Neuronal stem cell (in vitro differentiated cells): ENCODE measurements around the gene CRTAP.
"Not testable (repeated sequence)": the region's sequence is repeated elsewhere in the genome, so short reads cannot be mapped to it uniquely, and the experiment has no call there.

Source experiments
- DNase-seq: peaks from one replicate; pipeline ENCODE4 v3.0.0-alpha.2; 2013; ENCODE audit warnings: low spot score
- H2AFZ ChIP-seq: one replicate; pipeline ENCODE4 v1.6.1; 2013; ENCODE audit warnings: mild to moderate bottlenecking, low read length, inconsistent platforms
- H2AK5ac ChIP-seq: 2 replicates; pipeline ENCODE4 v1.6.1; 2013; ENCODE audit warnings: low read depth, mild to moderate bottlenecking, inconsistent platforms, low read length, moderate library complexity, mixed read lengths
- H2BK120ac ChIP-seq: 2 replicates; pipeline ENCODE4 v1.6.1; 2013; ENCODE audit warnings: low read depth, mild to moderate bottlenecking, inconsistent platforms, low read length, moderate library complexity, mixed read lengths
- H2BK12ac ChIP-seq: one replicate; pipeline ENCODE4 v1.6.1; 2013; ENCODE audit warnings: low read length, inconsistent platforms
- H2BK15ac ChIP-seq: 2 replicates; pipeline ENCODE4 v1.6.1; 2013; ENCODE audit warnings: mild to moderate bottlenecking, low read length, inconsistent platforms, mixed read lengths
- H2BK5ac ChIP-seq: one replicate; pipeline ENCODE4 v1.6.1; 2013; ENCODE audit warnings: inconsistent platforms, mild to moderate bottlenecking, low read length, moderate library complexity
- H3K14ac ChIP-seq: one replicate; pipeline ENCODE4 v1.6.1; 2013; ENCODE audit warnings: low read length, inconsistent platforms
- H3K18ac ChIP-seq: 2 replicates; pipeline ENCODE4 v1.6.1; 2013; ENCODE audit warnings: low read length, inconsistent platforms
- H3K23ac ChIP-seq: 2 replicates; pipeline ENCODE4 v1.6.1; 2013; ENCODE audit warnings: low read depth, mild to moderate bottlenecking, mixed read lengths, low read length, inconsistent platforms; ENCODE audit not compliant: poor library complexity
- H3K27ac ChIP-seq: replicated peaks from 3 replicates; pipeline ENCODE4 v1.5.1; 2013; ENCODE audit warnings: low read length, inconsistent platforms
- H3K27me3 ChIP-seq, 3 experiments: 2 replicates each; pipeline ENCODE4 v1.6.1; 2013; ENCODE audit warnings: low read length in 3 of 3, mild to moderate bottlenecking in 2 of 3, inconsistent platforms in 1 of 3, low read depth in 1 of 3, mixed read lengths in 1 of 3, moderate library complexity in 1 of 3; ENCODE audit not compliant: control insufficient read depth in 3 of 3, insufficient read depth in 3 of 3
- H3K36me3 ChIP-seq, 2 donors: replicated peaks in 1 of 2; 2 replicates each; pipeline ENCODE4 v1.6.1; 2013; ENCODE audit warnings: low read length in 2 of 2; ENCODE audit not compliant: control insufficient read depth in 2 of 2, insufficient read depth in 2 of 2
- H3K4ac ChIP-seq: 2 replicates; pipeline ENCODE4 v1.6.1; 2013; ENCODE audit warnings: inconsistent platforms, mild to moderate bottlenecking, low read length, moderate library complexity
- H3K4me1 ChIP-seq, 2 donors: 1 replicate in 1 of 2; 2 replicates in 1 of 2; pipeline ENCODE4 v1.6.1; 2013; ENCODE audit warnings: low read length in 2 of 2, low read depth in 1 of 2; ENCODE audit not compliant: control insufficient read depth in 2 of 2, insufficient read depth in 1 of 2
- H3K4me2 ChIP-seq: one replicate; pipeline ENCODE4 v1.6.1; 2013; ENCODE audit warnings: mild to moderate bottlenecking, low read length, inconsistent platforms; ENCODE audit not compliant: insufficient read depth, poor library complexity, severe bottlenecking
- H3K4me3 ChIP-seq, 2 donors: 2 replicates each; pipeline ENCODE4 v1.5.1; 2013; ENCODE audit warnings: low read length in 2 of 2, mild to moderate bottlenecking in 2 of 2, inconsistent platforms in 1 of 2, moderate library complexity in 1 of 2
- H3K79me1 ChIP-seq: one replicate; pipeline ENCODE4 v1.6.1; 2013; ENCODE audit warnings: low read depth, mild to moderate bottlenecking, inconsistent platforms, low read length, moderate library complexity
- H3K9ac ChIP-seq: one replicate; pipeline ENCODE4 v1.6.1; 2013; ENCODE audit warnings: mild to moderate bottlenecking, low read depth, low read length, inconsistent platforms; ENCODE audit not compliant: poor library complexity
- H3K9me3 ChIP-seq, 2 donors: replicated peaks in 1 of 2; 2 replicates each; pipeline versions ENCODE3 to v1.6.1; 2013; ENCODE audit warnings: low read length in 2 of 2, mild to moderate bottlenecking in 2 of 2, inconsistent platforms in 1 of 2, low read depth in 1 of 2, mixed read lengths in 1 of 2, moderate library complexity in 1 of 2; ENCODE audit not compliant: control insufficient read depth in 2 of 2, insufficient read depth in 1 of 2
- H4K8ac ChIP-seq: one replicate; pipeline ENCODE4 v1.6.1; 2013; ENCODE audit warnings: low read depth, mild to moderate bottlenecking, inconsistent platforms, low read length, moderate library complexity
- H4K91ac ChIP-seq: one replicate; pipeline ENCODE4 v1.6.1; 2013; ENCODE audit warnings: low read length, low read depth, mild to moderate bottlenecking, inconsistent platforms; ENCODE audit not compliant: poor library complexity
- WGBS, 2 donors: extraction: QIAGEN DNeasy Blood & Tissue Kit; methylation state at CpG; one replicate each; pipeline ENCODE4 v1.1.7; 2013; ENCODE audit warnings: missing lambda C conversion rate in 2 of 2, mixed read lengths in 1 of 2; ENCODE audit not compliant: insufficient read length in 2 of 2, insufficient replicate concordance in 1 of 2; ENCODE audit errors: extremely low coverage in 2 of 2; 5-methylcytosine and 5-hydroxymethylcytosine counted together

The CRTAP gene

GRCh38 chr3:33076952-33077351 lies 36.9 kb upstream of the CRTAP start:
- Histone ChIP-seq H4K91ac (no peak overlapping the region), H2BK15ac (no peak overlapping the region), H4K8ac (no peak overlapping the region), H3K27me3 (no peaks in the 10 kb centered on the region), H2BK5ac (no peak overlapping the region), H3K4me1 (no peaks in the 10 kb centered on the region), H2AK5ac (no peak overlapping the region), H3K27ac (no peak overlapping the region), H3K4ac (no peak overlapping the region), H3K36me3 (no peaks in the 10 kb centered on the region), H3K4me2 (no peak overlapping the region), H3K14ac (no peak overlapping the region), H2AFZ (no peak overlapping the region), H3K9me3 (no peaks in the 10 kb centered on the region), H3K18ac (no peak overlapping the region), H3K23ac (no peak overlapping the region), H3K4me3 (no peak overlapping the region), H3K79me1 (no peaks in the 10 kb centered on the region), H2BK12ac (no peak overlapping the region), H2BK120ac (no peak overlapping the region), H3K9ac (no peak overlapping the region)
- no CpG with 5 or more reads among the region's 8 CpGs for WGBS, 2 donors
- DNase-seq = no peak

DNA sequence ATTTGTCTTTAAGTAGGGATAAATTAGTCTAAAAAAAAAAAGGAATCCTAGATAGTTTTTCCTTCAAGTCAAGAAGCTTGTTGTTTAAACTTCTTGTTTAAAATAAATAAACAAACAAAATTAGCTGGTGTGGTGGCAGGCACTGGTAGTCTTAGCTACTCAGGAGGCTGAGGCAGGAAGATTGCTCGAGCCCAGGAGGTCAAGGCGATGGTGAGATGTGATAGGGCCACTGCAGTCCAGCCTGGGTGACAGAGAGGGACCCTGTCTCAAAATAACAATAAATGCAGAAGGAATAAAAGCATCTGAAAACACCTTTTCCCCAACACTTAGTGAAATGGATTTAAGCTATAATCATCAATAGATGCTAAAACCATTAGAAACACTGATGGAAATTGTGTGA lies 35.8 kb upstream of the CRTAP start:
- H3K4me1 ChIP-seq = no peaks in the 10 kb centered on the region
- no peak overlapping the region for H2AFZ ChIP-seq
- WGBS, 2 donors = no CpG with 5 or more reads among the region's 2 CpGs
- H3K27ac ChIP-seq = no peak overlapping the region
- no peak overlapping the region for H3K14ac ChIP-seq
- H3K79me1 ChIP-seq = peaks cover 2% of the 10 kb centered on the region
- H3K36me3 ChIP-seq = peaks cover 0 to 1% of the 10 kb centered on the region in 2 donors
- no peak overlapping the region for H2BK5ac ChIP-seq
- no peaks in the 10 kb centered on the region for H3K9me3 ChIP-seq
- H2BK120ac ChIP-seq = no peak overlapping the region
- no peak overlapping the region for H4K91ac ChIP-seq
- H3K18ac ChIP-seq = no peak overlapping the region
- H3K4me3 ChIP-seq = no peak overlapping the region
- H3K9ac ChIP-seq = no peak overlapping the region
- H2BK15ac ChIP-seq = no peak overlapping the region
- no peak overlapping the region for H2BK12ac ChIP-seq
- DNase-seq = no peak
- H4K8ac ChIP-seq = no peak overlapping the region
- H2AK5ac ChIP-seq = no peak overlapping the region
- no peak overlapping the region for H3K23ac ChIP-seq
- H3K4ac ChIP-seq = no peak overlapping the region
- H3K27me3 ChIP-seq = no peaks in the 10 kb centered on the region
- no peak overlapping the region for H3K4me2 ChIP-seq

DNA sequence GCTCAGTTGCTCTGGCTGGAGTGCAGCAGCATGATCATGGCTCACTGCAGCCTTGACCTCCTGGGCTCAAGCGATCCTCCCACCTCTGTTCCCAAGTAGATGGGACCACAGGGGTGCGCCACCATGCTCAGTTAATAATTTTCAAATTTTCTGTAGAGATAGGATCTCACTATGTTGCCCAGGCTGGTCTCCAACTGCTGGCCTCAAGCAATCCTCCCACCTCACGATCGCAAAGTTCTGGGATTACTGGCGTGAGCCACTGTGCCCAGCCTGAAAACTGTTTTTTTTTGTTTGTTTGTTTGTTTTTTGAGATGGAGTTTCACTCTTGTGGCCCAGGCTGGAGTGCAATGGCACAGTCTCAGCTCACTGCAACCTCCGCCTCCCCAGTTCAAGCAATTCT lies 34.0 kb upstream of the CRTAP start:
- H4K91ac ChIP-seq, H3K4me2 ChIP-seq, H3K27ac ChIP-seq, H2BK5ac ChIP-seq, H4K8ac ChIP-seq, H3K36me3 ChIP-seq, DNase-seq, H3K14ac ChIP-seq, H2BK12ac ChIP-seq, H3K9me3 ChIP-seq, H3K23ac ChIP-seq, H3K4me3 ChIP-seq, H3K4me1 ChIP-seq, H2AFZ ChIP-seq, H2AK5ac ChIP-seq, H3K4ac ChIP-seq, H3K79me1 ChIP-seq, H3K9ac ChIP-seq, H3K18ac ChIP-seq, H2BK120ac ChIP-seq, H3K27me3 ChIP-seq, H2BK15ac ChIP-seq: not testable (repeated sequence)
- no CpG with 5 or more reads among the region's 6 CpGs for WGBS, 2 donors

DNA sequence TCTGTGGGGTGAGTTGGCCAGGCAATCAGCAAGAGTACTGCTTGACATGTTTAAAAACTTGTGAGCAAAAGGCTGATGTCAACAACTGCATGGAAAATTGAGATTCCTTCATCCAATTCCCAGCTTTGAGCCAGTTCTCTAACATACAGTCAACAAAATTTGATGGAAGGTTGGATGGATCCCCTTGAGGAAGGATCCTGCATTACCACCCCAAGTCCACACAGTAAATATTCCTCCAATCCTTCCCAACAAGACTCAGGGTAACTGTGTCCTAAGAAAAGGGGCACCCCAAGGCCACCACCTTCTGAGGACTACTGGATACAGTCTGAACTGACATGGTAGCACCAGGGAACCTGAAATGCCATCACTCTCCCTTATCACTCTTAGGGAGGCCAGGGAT lies 32.0 kb upstream of the CRTAP start:
- Histone ChIP-seq H3K79me1 (peaks cover 2% of the 10 kb centered on the region), H2BK12ac (no peak overlapping the region), H3K4me2 (no peak overlapping the region)

More for the DNA sequence above, 32.0 kb upstream of the CRTAP start:
- H2BK15ac ChIP-seq = no peak overlapping the region
- H3K18ac ChIP-seq = no peak overlapping the region
- H3K4me3 ChIP-seq = no peak overlapping the region
- no peaks in the 10 kb centered on the region for H3K27me3 ChIP-seq
- no peak overlapping the region for H3K14ac ChIP-seq
- peaks cover 0 to 4% of the 10 kb centered on the region in 2 donors for H3K4me1 ChIP-seq
- no peak overlapping the region for H3K9ac ChIP-seq
- no peaks in the 10 kb centered on the region for H3K9me3 ChIP-seq
- H4K8ac ChIP-seq = no peak overlapping the region
- H3K27ac ChIP-seq = no peak overlapping the region
- peaks cover 0 to 1% of the 10 kb centered on the region in 2 donors for H3K36me3 ChIP-seq
- H4K91ac ChIP-seq = no peak overlapping the region
- no peak overlapping the region for H3K23ac ChIP-seq
- DNase-seq = no peak
- no peak overlapping the region for H2BK120ac ChIP-seq
- no peak overlapping the region for H2AK5ac ChIP-seq
- H2AFZ ChIP-seq = no peak overlapping the region
- H2BK5ac ChIP-seq = no peak overlapping the region
- H3K4ac ChIP-seq = no peak overlapping the region
